Measurements from ENCODE around the gene LLGL2.

LLGL2 gene

GRCh38 chr17:75601057-75601987 lies 75.8 kb downstream of the LLGL2 start:
- peak; percentile 72 for TF ChIP-seq CTCF (conservative IDR thresholded peaks at IDR 0.05; ENCODE audit: control insufficient read depth, insufficient read depth, low read depth, low read length)
- peak; percentile 29 for DNase-seq (ENCODE audit: low read depth)
- H3K4me3 ChIP-seq (ENCODE audit: control insufficient read depth, low read depth, low read length) = no peak overlapping the region

- TF ChIP-seq CTCF (conservative IDR thresholded peaks at IDR 0.05; ENCODE audit: control insufficient read depth, insufficient read depth, low read depth, low read length) = no peak
- no peak for DNase-seq (ENCODE audit: low read depth)
Measured at GRCh38 chr17:75602644-75603043, 77.1 kb downstream of the LLGL2 start.

GRCh38 chr17:75603123-75603522 lies 77.6 kb downstream of the LLGL2 start:
- no peak for TF ChIP-seq CTCF (conservative IDR thresholded peaks at IDR 0.05; ENCODE audit: control insufficient read depth, insufficient read depth, low read depth, low read length)
- no peak for DNase-seq (ENCODE audit: low read depth)
- no peak overlapping the region for H3K4me3 ChIP-seq (ENCODE audit: control insufficient read depth, low read depth, low read length)

More at GRCh38 chr17:75602644-75603043, 77.1 kb downstream of the LLGL2 start:
- H3K4me3 ChIP-seq (ENCODE audit: control insufficient read depth, low read depth, low read length) = no peak overlapping the region

GRCh38 chr17:75604034-75604695 lies 78.7 kb downstream of the LLGL2 start:
- DNase-seq (ENCODE audit: low read depth) = no peak
- no peak for TF ChIP-seq CTCF (conservative IDR thresholded peaks at IDR 0.05; ENCODE audit: control insufficient read depth, insufficient read depth, low read depth, low read length)
- no peak overlapping the region for H3K4me3 ChIP-seq (ENCODE audit: control insufficient read depth, low read depth, low read length)

- TF ChIP-seq CTCF (conservative IDR thresholded peaks at IDR 0.05; ENCODE audit: control insufficient read depth, insufficient read depth, low read depth, low read length) = no peak
- no peak for DNase-seq (ENCODE audit: low read depth)
- no peak overlapping the region for H3K4me3 ChIP-seq (ENCODE audit: control insufficient read depth, low read depth, low read length)
Measured at GRCh38 chr17:75605790-75606189, 80.3 kb downstream of the LLGL2 start.

GRCh38 chr17:75607086-75607485 lies 81.6 kb downstream of the LLGL2 start:
- no peak for TF ChIP-seq CTCF (conservative IDR thresholded peaks at IDR 0.05; ENCODE audit: control insufficient read depth, insufficient read depth, low read depth, low read length)
- H3K4me3 ChIP-seq (ENCODE audit: control insufficient read depth, low read depth, low read length) = no peak overlapping the region
- DNase-seq (ENCODE audit: low read depth) = no peak
